HEK293 (cell line): ENCODE measurements around the gene CUL1.

ENCODE experiments used
- CTCF ChIA-PET: fragments of 350-600 bp; formaldehyde crosslinking; extraction: SDS; loops from one replicate; lab custom pipeline; 2021; ENCODE audit warnings: antibody characterized with exemption; lab: Yijun Ruan, JAX
- POLR2A ChIA-PET: fragments of 300-600 bp; formaldehyde crosslinking; extraction: SDS; loops from one replicate; lab custom pipeline; 2020; ENCODE audit warnings: antibody characterized with exemption, inconsistent platforms; lab: Yijun Ruan, JAX
- H3K27ac ChIP-seq: fragments of 200-500 bp; sonication (Bioruptor generic); 2 replicates; pipeline ENCODE4 v1.5.1; 2014; ENCODE audit warnings: low read depth, low read length, control low read depth, inconsistent platforms; ENCODE audit errors: extremely low read depth
- H3K36me3 ChIP-seq, 2 experiments: fragments of 200-500 bp in 1 of 2; sonication (Bioruptor generic) in 1 of 2; 1 replicate in 1 of 2; 2 replicates in 1 of 2; pipeline ENCODE4 v1.5.1; 2014 to 2017; ENCODE audit warnings: inconsistent platforms in 2 of 2, low read length in 2 of 2; ENCODE audit not compliant: control insufficient read depth in 2 of 2, insufficient read depth in 1 of 2
- H3K4me1 ChIP-seq: fragments of 200-500 bp; sonication (Bioruptor generic); 2 replicates; pipeline ENCODE4 v1.5.1; 2014; ENCODE audit warnings: mild to moderate bottlenecking, low read length, inconsistent platforms; ENCODE audit not compliant: control insufficient read depth, insufficient read depth
- H3K4me3 ChIP-seq: 2 replicates; pipeline ENCODE4 v1.5.1; 2011; ENCODE audit warnings: low read depth, mild to moderate bottlenecking, control low read depth, low read length, moderate library complexity
- H3K9me3 ChIP-seq: fragments of 200-500 bp; sonication (Bioruptor generic); 2 replicates; pipeline ENCODE4 v1.5.1; 2014; ENCODE audit warnings: low read depth, low read length, inconsistent platforms; ENCODE audit not compliant: control insufficient read depth, insufficient read depth
- CTCF ChIP-seq: fragments of 450-650 bp; formaldehyde crosslinking; IDR thresholded peaks from 2 replicates; pipeline ENCODE4 v1.5.1; 2016; ENCODE audit warnings: missing biosample characterization, missing genetic modification characterization
- IKZF3 ChIP-seq: fragments of 450-650 bp; IDR thresholded peaks from 2 replicates; pipeline ENCODE4 v1.5.0; 2018; ENCODE audit warnings: missing biosample characterization, mild to moderate bottlenecking, missing genetic modification characterization, moderate library complexity
- MZF1 ChIP-seq: fragments of 450-650 bp; formaldehyde crosslinking; IDR thresholded peaks from 2 replicates; pipeline ENCODE4 v1.5.1; 2017; ENCODE audit warnings: missing biosample characterization, missing genetic modification characterization, borderline replicate concordance
- PBX3 ChIP-seq: sonication (generic); formaldehyde crosslinking; IDR thresholded peaks from 2 replicates; pipeline ENCODE4 v1.8.1; 2022; ENCODE audit warnings: mild to moderate bottlenecking, moderate library complexity, missing genetic modification reagents
- SP2 ChIP-seq: fragments of 450-650 bp; formaldehyde crosslinking; IDR thresholded peaks from 2 replicates; pipeline ENCODE4 v1.5.1; 2016; ENCODE audit warnings: missing biosample characterization, missing genetic modification characterization
- ZBTB11 ChIP-seq: fragments of 450-650 bp; formaldehyde crosslinking; conservative IDR thresholded peaks from 2 replicates; pipeline ENCODE4 v1.5.1; 2016; ENCODE audit warnings: low read depth, missing biosample characterization, missing genetic modification characterization
- ZBTB26 ChIP-seq: fragments of 450-650 bp; formaldehyde crosslinking; optimal IDR thresholded peaks from 2 replicates; pipeline ENCODE3; 2016; ENCODE audit warnings: missing biosample characterization, mild to moderate bottlenecking, missing genetic modification characterization
- ZBTB48 ChIP-seq: fragments of 450-650 bp; formaldehyde crosslinking; IDR thresholded peaks from 2 replicates; pipeline ENCODE4 v1.5.1; 2016; ENCODE audit warnings: missing biosample characterization, missing genetic modification characterization
- ZIC2 ChIP-seq: fragments of 450-650 bp; formaldehyde crosslinking; IDR thresholded peaks from 2 replicates; pipeline ENCODE4 v1.5.1; 2016; ENCODE audit warnings: missing biosample characterization, missing genetic modification characterization
- ZNF18 ChIP-seq: fragments of 450-650 bp; formaldehyde crosslinking; IDR thresholded peaks from 2 replicates; pipeline ENCODE4 v1.5.1; 2016; ENCODE audit warnings: missing biosample characterization, missing genetic modification characterization
- ZNF184 ChIP-seq: fragments of 450-650 bp; IDR thresholded peaks from 2 replicates; pipeline ENCODE4 v1.5.1; 2018; ENCODE audit warnings: missing biosample characterization, mild to moderate bottlenecking, missing genetic modification characterization
- ZNF335 ChIP-seq: fragments of 450-650 bp; formaldehyde crosslinking; conservative IDR thresholded peaks from 2 replicates; pipeline ENCODE4 v1.5.1; 2016; ENCODE audit warnings: missing biosample characterization, missing genetic modification characterization
- ZNF391 ChIP-seq: fragments of 450-650 bp; formaldehyde crosslinking; IDR thresholded peaks from 2 replicates; pipeline ENCODE4 v1.5.1; 2016; ENCODE audit warnings: low read depth, missing biosample characterization, missing genetic modification characterization, borderline replicate concordance
- ZNF398 ChIP-seq: fragments of 450-650 bp; formaldehyde crosslinking; IDR thresholded peaks from 2 replicates; pipeline ENCODE4 v1.5.1; 2017; ENCODE audit warnings: missing biosample characterization, missing genetic modification characterization
- ZNF416 ChIP-seq: fragments of 450-650 bp; formaldehyde crosslinking; IDR thresholded peaks from 2 replicates; pipeline ENCODE4 v1.5.1; 2016; ENCODE audit warnings: missing biosample characterization, missing genetic modification characterization
- ZNF529 ChIP-seq: fragments of 450-650 bp; formaldehyde crosslinking; IDR thresholded peaks from 2 replicates; pipeline ENCODE4 v1.5.1; 2017; ENCODE audit warnings: missing genetic modification characterization, missing biosample characterization; ENCODE audit not compliant: insufficient replicate concordance
- ZNF580 ChIP-seq: fragments of 450-650 bp; formaldehyde crosslinking; IDR thresholded peaks from 2 replicates; pipeline ENCODE4 v1.5.1; 2016; ENCODE audit warnings: missing biosample characterization, missing genetic modification characterization
- ZNF654 ChIP-seq: fragments of 450-650 bp; formaldehyde crosslinking; IDR thresholded peaks from 2 replicates; pipeline ENCODE4 v1.5.1; 2016; ENCODE audit warnings: low read depth, missing biosample characterization, missing genetic modification characterization
- ZSCAN30 ChIP-seq: fragments of 450-650 bp; IDR thresholded peaks from 2 replicates; pipeline ENCODE4 v1.5.1; 2018; ENCODE audit warnings: missing biosample characterization, mild to moderate bottlenecking, missing genetic modification characterization, moderate library complexity

Gene CUL1

GRCh38 chr7:148699024-148699781, 500 bp downstream of the CUL1 start (continued):
- TF ChIP-seq ZNF398 (tag by site-specific recombination): no peak
- 0 out of 2 replicates have a peak, but pooled peaks have one; percentile 26 for TF ChIP-seq ZBTB11
- TF ChIP-seq ZNF580 (tag by site-specific recombination): no peak
- TF ChIP-seq ZNF529 (tag by site-specific recombination): no peak
- TF ChIP-seq SP2 (tag by site-specific recombination): peak; percentile 32; the same call in 1 of the 2 replicates
- TF ChIP-seq ZNF654 (tag by site-specific recombination): no peak
- 0 out of 2 replicates have a peak, but pooled peaks have one; percentile 61 for TF ChIP-seq PBX3 (CRISPR knock-in tag)
- TF ChIP-seq ZIC2 (tag by site-specific recombination): peak; percentile 57
- no peak for TF ChIP-seq ZNF18 (tag by site-specific recombination)

GRCh38 chr7:148699782-148700629, 1.3 kb downstream of the CUL1 start:
- ChIA-PET POLR2A (interaction anchor here (2.0 kb wide), 1 partner anchor 73 kb away, joined by 10 read pairs; no protein-coding TSS in a partner anchor), CTCF (interaction anchor here (0.6 to 1.1 kb wide), 2 partner anchors 11 to 162 kb away, joined by 3 to 4 read pairs; no protein-coding TSS in a partner anchor)
- H3K36me3 ChIP-seq: no peaks in the 10 kb centered on the region
- peak overlapping the region; percentile 93 for H3K27ac ChIP-seq
- peak overlapping the region; percentile 79 for H3K4me3 ChIP-seq
- H3K9me3 ChIP-seq: no peaks in the 10 kb centered on the region
- peaks cover 18% of the 10 kb centered on the region for H3K4me1 ChIP-seq
- peak; percentile 65; the same call in 1 of the 2 replicates for TF ChIP-seq ZBTB48
- peak; percentile 92 for TF ChIP-seq MZF1
- TF ChIP-seq ZNF18 (tag by site-specific recombination): peak; percentile 54
- TF ChIP-seq ZNF184 (tag by site-specific recombination): 0 out of 2 replicates have a peak, but pooled peaks have one; percentile 29
- no peak for TF ChIP-seq CTCF (tag by site-specific recombination)
- no peak for TF ChIP-seq ZNF391
- no peak for TF ChIP-seq ZSCAN30 (tag by site-specific recombination)
- TF ChIP-seq ZBTB26 (tag by site-specific recombination): peak; percentile 66
- TF ChIP-seq IKZF3 (tag by site-specific recombination): peak; percentile 51; the same call in 1 of the 2 replicates
- TF ChIP-seq ZNF335 (tag by site-specific recombination): peak; percentile 68
- TF ChIP-seq ZNF416 (tag by site-specific recombination): no peak
